H9 (cell line): ENCODE data around the gene FAM72A. TPM values are rescaled to one million over a fixed set of nuclear protein-coding genes. Genes with fewer than 3 reads are reported as not detected.
A peak's percentile ranks its signal among the peaks of the same experiment; 100 is the strongest.
"Not testable (repeated sequence)": the region's sequence is repeated elsewhere in the genome, so short reads cannot be mapped to it uniquely, and the experiment has no call there.

Experiments
- DNase-seq: peaks from one replicate; pipeline ENCODE4 v3.0.0-alpha.2; 2017
- H2AFZ ChIP-seq: one replicate; pipeline ENCODE4 v1.6.1; 2013; ENCODE audit warnings: mild to moderate bottlenecking, low read length, control low read depth, moderate library complexity
- H2AK5ac ChIP-seq: 2 replicates; pipeline ENCODE4 v1.6.1; 2013; ENCODE audit warnings: low read length, control low read depth, mixed read lengths; ENCODE audit not compliant: insufficient read length
- H2BK120ac ChIP-seq: one replicate; pipeline ENCODE4 v1.6.1; 2013; ENCODE audit warnings: low read depth, mild to moderate bottlenecking, low read length, control low read depth, inconsistent platforms; ENCODE audit not compliant: poor library complexity, severe bottlenecking
- H2BK12ac ChIP-seq: 2 replicates; pipeline ENCODE4 v1.6.1; 2013; ENCODE audit warnings: low read length, control low read depth, mixed read lengths, low read depth; ENCODE audit not compliant: insufficient read length
- H2BK15ac ChIP-seq: 2 replicates; pipeline ENCODE4 v1.6.1; 2013; ENCODE audit warnings: low read depth, low read length, control low read depth
- H2BK20ac ChIP-seq: one replicate; pipeline ENCODE4 v1.6.1; 2013; ENCODE audit warnings: low read depth, mild to moderate bottlenecking, low read length, control low read depth, inconsistent platforms; ENCODE audit not compliant: poor library complexity, severe bottlenecking
- H2BK5ac ChIP-seq: 2 replicates; pipeline ENCODE4 v1.6.1; 2013; ENCODE audit warnings: low read length, control low read depth, mixed read lengths; ENCODE audit not compliant: insufficient read length
- H3K14ac ChIP-seq: 2 replicates; pipeline ENCODE4 v1.6.1; 2013; ENCODE audit warnings: low read length, control low read depth; ENCODE audit not compliant: insufficient read depth
- H3K18ac ChIP-seq: 2 replicates; pipeline ENCODE4 v1.6.1; 2013; ENCODE audit warnings: low read depth, mild to moderate bottlenecking, mixed read lengths, low read length, control low read depth; ENCODE audit not compliant: insufficient read length
- H3K23ac ChIP-seq: 2 replicates; pipeline ENCODE4 v1.6.1; 2013; ENCODE audit warnings: low read length, control low read depth, mixed read lengths, low read depth; ENCODE audit not compliant: insufficient read length
- H3K23me2 ChIP-seq: 2 replicates; pipeline ENCODE4 v1.6.1; 2013; ENCODE audit warnings: low read depth, mild to moderate bottlenecking, mixed read lengths, low read length, control low read depth; ENCODE audit not compliant: insufficient read length, poor library complexity, severe bottlenecking
- H3K27ac ChIP-seq: 2 replicates; pipeline ENCODE4 v1.5.1; 2013; ENCODE audit warnings: low read length, control low read depth, mixed read lengths, low read depth; ENCODE audit not compliant: insufficient read length
- H3K27me3 ChIP-seq: 2 replicates; pipeline ENCODE4 v1.6.1; 2013; ENCODE audit warnings: low read length, control low read depth, inconsistent platforms; ENCODE audit not compliant: insufficient read depth
- H3K4ac ChIP-seq: 2 replicates; pipeline ENCODE4 v1.6.1; 2013; ENCODE audit warnings: low read depth, mild to moderate bottlenecking, control low read depth, inconsistent platforms, low read length, moderate library complexity
- H3K4me1 ChIP-seq: 2 replicates; pipeline ENCODE4 v1.6.1; 2013; ENCODE audit warnings: low read length, control low read depth, inconsistent platforms; ENCODE audit not compliant: insufficient read depth
- H3K4me2 ChIP-seq: 2 replicates; pipeline ENCODE4 v1.6.1; 2013; ENCODE audit warnings: low read length, control low read depth, mixed read lengths; ENCODE audit not compliant: insufficient read length, insufficient read depth
- H3K56ac ChIP-seq: 2 replicates; pipeline ENCODE4 v1.6.1; 2013; ENCODE audit warnings: low read depth, mild to moderate bottlenecking, mixed read lengths, low read length, control low read depth; ENCODE audit not compliant: insufficient read length
- H3K79me1 ChIP-seq: 2 replicates; pipeline ENCODE4 v1.6.1; 2013; ENCODE audit warnings: low read depth, mild to moderate bottlenecking, moderate library complexity, low read length, control low read depth, inconsistent platforms; ENCODE audit not compliant: insufficient read depth, poor library complexity, severe bottlenecking
- H3K79me2 ChIP-seq: 2 replicates; pipeline ENCODE4 v1.6.1; 2013; ENCODE audit warnings: low read length, control low read depth, inconsistent platforms; ENCODE audit not compliant: insufficient read depth
- H3K9ac ChIP-seq: 2 replicates; pipeline ENCODE4 v1.6.1; 2013; ENCODE audit warnings: low read length, control low read depth, mixed read lengths; ENCODE audit not compliant: insufficient read length; ENCODE audit errors: extremely low read depth
- H3K9me3 ChIP-seq: one replicate; pipeline ENCODE4 v1.6.1; 2013; ENCODE audit warnings: low read depth, low read length, inconsistent platforms; ENCODE audit not compliant: control insufficient read depth
- H3T11ph ChIP-seq: one replicate; pipeline ENCODE4 v1.6.1; 2013; ENCODE audit warnings: mild to moderate bottlenecking, low read length, control low read depth, inconsistent platforms
- H4K20me1 ChIP-seq: one replicate; pipeline ENCODE4 v1.6.1; 2013; ENCODE audit not compliant: control insufficient read depth, insufficient read length, insufficient read depth
- H4K5ac ChIP-seq: 2 replicates; pipeline ENCODE4 v1.6.1; 2013; ENCODE audit warnings: low read depth, mild to moderate bottlenecking, mixed read lengths, low read length, control low read depth; ENCODE audit not compliant: insufficient read length
- H4K8ac ChIP-seq: replicated peaks from 2 replicates; pipeline ENCODE4 v1.6.1; 2013; ENCODE audit warnings: low read length, control low read depth, mixed read lengths, low read depth; ENCODE audit not compliant: insufficient read length
- H4K91ac ChIP-seq: 2 replicates; pipeline ENCODE4 v1.6.1; 2013; ENCODE audit warnings: low read depth, mild to moderate bottlenecking, moderate library complexity, mixed read lengths, low read length, control low read depth; ENCODE audit not compliant: insufficient read length
- H3K27ac Mint-ChIP-seq, 3 experiments: 2 replicates in 2 of 3; 3 replicates in 1 of 3; pipeline ENCODE4 v1.8.0; 2020 to 2021; ENCODE audit warnings: mixed read lengths in 3 of 3, mild to moderate bottlenecking in 1 of 3, moderate library complexity in 1 of 3
- H3K27me3 Mint-ChIP-seq: 2 replicates; pipeline ENCODE4 v1.8.0; 2021; ENCODE audit warnings: low read depth, mild to moderate bottlenecking, moderate library complexity, mixed read lengths
- H3K36me3 Mint-ChIP-seq, 3 experiments: 2 replicates in 2 of 3; 3 replicates in 1 of 3; pipeline ENCODE4 v1.8.0; 2020 to 2021; ENCODE audit warnings: low read depth in 3 of 3, mixed read lengths in 3 of 3; ENCODE audit not compliant: insufficient read depth in 1 of 3
- H3K4me1 Mint-ChIP-seq, 2 experiments: 2 replicates each; pipeline ENCODE4 v1.8.0; 2020; ENCODE audit warnings: mixed read lengths in 2 of 2
- H3K4me3 Mint-ChIP-seq, 2 experiments: 2 replicates in 1 of 2; 3 replicates in 1 of 2; pipeline ENCODE4 v1.8.0; 2020 to 2021; ENCODE audit warnings: mild to moderate bottlenecking in 2 of 2, mixed read lengths in 2 of 2, moderate library complexity in 1 of 2
- H3K9me3 Mint-ChIP-seq, 2 experiments: 2 replicates in 1 of 2; 3 replicates in 1 of 2; pipeline ENCODE4 v1.8.0; 2020; ENCODE audit warnings: mild to moderate bottlenecking in 2 of 2, mixed read lengths in 2 of 2, moderate library complexity in 1 of 2
- CTCF ChIP-seq: fragments of 200-600 bp; sonication (generic); conservative IDR thresholded peaks from 3 replicates; pipeline ENCODE4 v1.8.0; 2021; ENCODE audit warnings: antibody characterized with exemption, mild to moderate bottlenecking
- WGBS: extraction: QIAGEN DNeasy Blood & Tissue Kit; methylation state at CpG from one replicate; pipeline ENCODE4 v1.1.7; 2013; ENCODE audit warnings: missing lambda C conversion rate, low lambda C conversion rate, mixed read lengths; ENCODE audit not compliant: insufficient read length; ENCODE audit errors: extremely low coverage; 5-methylcytosine and 5-hydroxymethylcytosine counted together
- total RNA-seq: library from RNA; stranded (reverse); gene quantifications from 2 replicates; pipeline ENCODE4 v1.2.1, GENCODE V29; 2021

Gene FAM72A
- total RNA-seq, 1 experiment from 2014 or later: 10.5 TPM

GRCh38 chr1:206167350-206168029 lies 35.1 kb downstream of the FAM72A start:
- not testable (repeated sequence) for H3K23ac ChIP-seq, H3K79me1 ChIP-seq, H3K27ac ChIP-seq, H3K79me2 ChIP-seq, H3K9me3 Mint-ChIP-seq, H3K27me3 ChIP-seq, H3K4ac ChIP-seq, H3K9me3 ChIP-seq, H2AFZ ChIP-seq, H2BK120ac ChIP-seq, H3K56ac ChIP-seq, H2BK20ac ChIP-seq, H3K14ac ChIP-seq, H4K8ac ChIP-seq, H3K27ac Mint-ChIP-seq, H3K36me3 Mint-ChIP-seq, H3K4me1 ChIP-seq, H4K5ac ChIP-seq, H2BK5ac ChIP-seq, H3T11ph ChIP-seq, H3K23me2 ChIP-seq, H4K20me1 ChIP-seq, H3K4me1 Mint-ChIP-seq, H3K18ac ChIP-seq, H2BK15ac ChIP-seq, H2AK5ac ChIP-seq, H3K9ac ChIP-seq, H4K91ac ChIP-seq, H3K4me2 ChIP-seq, H3K4me3 Mint-ChIP-seq, H3K27me3 Mint-ChIP-seq, DNase-seq, H2BK12ac ChIP-seq
- no CpG with 5 or more reads among the region's 10 CpGs for WGBS
- TF ChIP-seq CTCF: peak; percentile 37; the same call in 2 of the 3 replicates
